GM10847 (cell line): ENCODE data around the gene PTPRN2.

ENCODE experiments used
- POLR2A ChIP-seq: IDR thresholded peaks from 2 replicates; pipeline ENCODE4 v1.6.1; 2011; ENCODE audit not compliant: insufficient read length; ENCODE audit errors: extremely low read depth

Gene PTPRN2

GRCh38 chr7:158607563-158607962 is 19.9 kb upstream of the PTPRN2 start:
- no peak for TF ChIP-seq POLR2A

GRCh38 chr7:158606671-158607424 is 19.2 kb upstream of the PTPRN2 start:
- no peak for TF ChIP-seq POLR2A

DNA sequence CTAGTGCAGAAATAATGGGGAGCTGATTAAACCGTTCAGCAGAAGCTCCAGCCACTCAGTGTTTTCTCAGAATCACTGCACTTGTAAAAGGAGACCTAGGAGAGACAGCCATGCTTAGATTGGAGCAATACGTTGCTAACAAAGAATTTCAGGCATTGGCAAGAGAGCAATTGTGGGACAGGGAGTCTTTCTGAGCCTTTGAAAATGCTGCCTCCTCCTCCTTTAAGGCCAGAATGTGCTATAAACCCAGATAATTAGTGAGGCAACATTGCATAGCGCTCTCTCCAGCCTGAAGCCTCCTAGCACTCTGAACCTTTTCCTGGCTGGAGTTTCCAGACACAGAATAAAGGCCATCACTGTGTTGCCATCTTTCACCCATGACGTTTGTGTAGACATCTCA is 18.5 kb upstream of the PTPRN2 start:
- no peak for TF ChIP-seq POLR2A

DNA sequence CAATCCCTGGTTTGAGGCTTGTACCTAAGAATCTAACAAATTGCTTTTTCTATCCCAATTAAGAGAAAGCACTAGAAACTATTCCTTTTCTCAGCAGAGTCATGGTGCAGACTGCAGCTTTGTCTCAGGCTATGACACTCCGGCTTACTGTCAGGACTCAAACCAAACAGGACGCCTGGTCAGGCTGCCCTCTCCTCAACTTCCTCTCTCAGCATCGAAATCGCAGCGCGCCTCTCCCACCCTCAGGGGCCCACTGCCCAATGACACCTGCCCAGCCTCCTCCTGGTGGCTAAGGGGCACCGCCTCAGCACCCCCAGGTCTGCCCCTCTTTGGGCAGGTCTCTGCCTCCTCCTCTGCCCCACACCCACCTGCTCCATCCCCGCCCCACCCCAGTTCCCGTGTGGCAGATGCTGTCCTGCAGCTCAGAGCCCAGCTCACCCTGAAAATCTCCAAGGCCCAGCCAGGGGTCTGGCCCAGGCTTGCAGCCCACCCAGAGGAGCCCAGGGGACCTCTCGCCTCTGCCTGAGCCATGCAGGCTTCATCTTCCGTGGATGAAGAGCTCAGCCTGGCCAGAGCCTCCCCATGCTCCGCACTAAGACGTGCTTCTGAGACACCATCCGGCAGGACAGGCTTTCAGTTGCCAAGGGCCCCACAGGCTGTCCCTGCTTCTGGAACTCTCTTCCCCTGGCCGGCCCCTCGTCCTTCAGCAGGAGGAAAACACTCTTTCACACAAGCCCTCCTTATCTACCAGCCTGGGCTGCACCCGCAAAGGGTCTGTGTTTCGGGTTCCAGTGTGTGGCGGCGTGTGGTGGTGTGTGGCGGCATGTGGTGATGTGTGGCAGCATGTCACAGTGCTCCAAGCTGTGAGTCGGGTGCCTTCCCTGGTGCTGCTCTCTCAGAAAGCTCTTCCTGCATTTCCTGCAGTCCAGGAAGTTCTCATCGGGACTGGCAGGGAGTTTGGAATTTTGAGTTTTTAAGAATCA is 16.4 kb upstream of the PTPRN2 start:
- TF ChIP-seq POLR2A, result no peak

- TF ChIP-seq POLR2A, result no peak
Observed at GRCh38 chr7:158602905-158603772, 15.5 kb upstream of the PTPRN2 start.

GRCh38 chr7:158602041-158602440 is 14.4 kb upstream of the PTPRN2 start:
- TF ChIP-seq POLR2A, result no peak

GRCh38 chr7:158601090-158601489 is 13.5 kb upstream of the PTPRN2 start:
- no peak for TF ChIP-seq POLR2A

GRCh38 chr7:158596745-158597144 is 9.1 kb upstream of the PTPRN2 start:
- no peak for TF ChIP-seq POLR2A

DNA sequence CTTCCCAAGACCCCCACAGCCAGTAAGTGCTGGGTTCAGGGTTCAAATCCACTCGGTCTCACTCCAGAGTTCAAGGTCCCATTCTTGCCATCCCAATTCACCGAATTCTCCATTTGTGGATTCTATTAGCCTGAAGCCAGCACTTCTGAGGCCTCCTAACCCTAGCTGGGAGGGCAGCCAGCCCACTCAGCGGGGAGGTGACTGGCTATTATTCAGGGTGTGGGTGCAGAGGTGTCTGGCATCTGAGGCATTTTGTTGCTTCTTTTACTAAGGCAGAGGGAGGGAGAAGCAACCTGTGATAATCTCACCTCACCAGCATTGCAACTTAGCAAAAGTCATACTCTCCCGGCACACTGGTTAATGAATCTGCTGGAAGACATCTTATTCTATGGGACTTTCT is 8.7 kb upstream of the PTPRN2 start:
- no peak for TF ChIP-seq POLR2A

GRCh38 chr7:158595068-158595467 is 7.4 kb upstream of the PTPRN2 start:
- TF ChIP-seq POLR2A, result no peak

GRCh38 chr7:158592541-158592940 is 4.9 kb upstream of the PTPRN2 start:
- no peak for TF ChIP-seq POLR2A

DNA sequence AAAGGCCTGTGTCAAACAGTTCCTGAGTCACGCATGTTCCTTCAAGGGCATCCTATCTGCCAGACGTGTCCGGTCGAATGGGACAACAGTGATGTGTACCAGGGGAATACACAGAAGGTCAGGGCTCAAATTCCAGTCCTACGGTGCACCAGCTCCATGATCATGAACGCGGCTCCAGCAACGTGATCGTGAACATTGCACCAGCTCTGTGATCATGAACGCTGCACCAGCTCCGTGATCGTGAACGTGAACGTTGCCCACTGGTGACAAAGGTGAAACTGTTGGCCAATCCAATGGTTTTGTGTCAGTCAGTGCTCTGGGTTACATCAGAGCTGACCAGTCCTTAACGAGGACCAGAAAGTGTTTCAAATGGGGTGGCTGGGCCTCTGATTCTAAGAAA is 4.3 kb upstream of the PTPRN2 start:
- no peak for TF ChIP-seq POLR2A

DNA sequence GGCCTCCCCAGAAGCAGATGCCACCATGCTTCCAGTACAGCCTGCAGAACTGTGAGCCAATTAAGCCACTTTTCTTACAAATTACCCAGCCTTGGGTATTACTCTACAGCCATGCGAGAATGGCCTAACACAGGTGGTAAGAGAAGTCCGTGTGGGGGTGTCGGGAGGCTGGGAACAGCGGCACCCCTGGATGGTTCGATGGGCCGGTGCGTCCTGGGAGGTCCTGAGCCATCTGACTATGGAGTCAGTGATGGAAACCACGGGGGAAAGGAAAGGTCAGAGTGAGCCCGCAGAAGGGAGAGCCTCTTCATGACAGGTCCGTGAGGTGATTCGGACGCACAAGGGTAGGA is 2.5 kb upstream of the PTPRN2 start:
- no peak for TF ChIP-seq POLR2A

- no peak for TF ChIP-seq POLR2A
Observed at GRCh38 chr7:158589653-158590052, 2.0 kb upstream of the PTPRN2 start.

DNA sequence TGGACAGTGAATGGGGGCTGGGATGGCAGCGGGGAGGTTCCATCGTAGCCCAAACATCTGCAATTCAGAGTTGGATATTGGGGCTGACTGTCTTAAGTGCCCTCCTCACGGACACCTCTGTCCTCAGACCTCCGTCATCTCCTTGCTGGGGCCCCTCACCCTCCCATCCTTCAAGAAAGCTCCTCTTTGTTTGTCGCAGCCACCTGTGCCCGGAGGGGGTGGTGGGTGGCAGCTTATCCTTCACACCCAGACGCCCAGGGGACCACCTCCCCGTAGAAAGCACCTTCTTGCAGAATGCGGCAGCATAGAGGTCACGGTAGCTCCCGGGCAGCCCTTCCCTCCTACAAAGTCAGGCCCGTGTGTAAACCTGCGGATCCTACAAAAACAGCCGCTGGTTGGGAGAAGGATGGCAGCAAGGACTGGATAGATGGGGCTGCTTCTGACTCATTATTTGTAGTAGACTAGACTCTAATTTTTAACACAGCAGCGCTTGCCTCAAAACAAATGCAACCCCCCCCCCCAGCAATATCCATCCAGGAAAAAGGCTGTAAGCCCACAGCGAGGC is 1.3 kb upstream of the PTPRN2 start:
- TF ChIP-seq POLR2A, result no peak
